HepG2 (cell line): ENCODE measurements around the gene FXN. TPM values are rescaled to one million over a fixed set of nuclear protein-coding genes. Genes with fewer than 3 reads are reported as not detected.

Source experiments
- DZIP1 ChIP-seq: sonication (generic); formaldehyde crosslinking; IDR thresholded peaks from 2 replicates; pipeline ENCODE4 v1.5.0; 2020; ENCODE audit warnings: mild to moderate bottlenecking, missing genetic modification reagents
- GPBP1L1 ChIP-seq: sonication (generic); formaldehyde crosslinking; IDR thresholded peaks from 2 replicates; pipeline ENCODE4 v1.5.0; 2020; ENCODE audit warnings: mild to moderate bottlenecking, missing genetic modification reagents
- KIAA2018 ChIP-seq: sonication (generic); formaldehyde crosslinking; IDR thresholded peaks from 2 replicates; pipeline ENCODE4 v1.5.0; 2020; ENCODE audit warnings: mild to moderate bottlenecking, missing genetic modification reagents, borderline replicate concordance
- MIXL1 ChIP-seq: IDR thresholded peaks from 2 replicates; pipeline ENCODE4 v1.6.1; 2016
- REL ChIP-seq: sonication (generic); formaldehyde crosslinking; conservative IDR thresholded peaks from 2 replicates; pipeline ENCODE4 v1.8.0; 2022; ENCODE audit warnings: mild to moderate bottlenecking, missing genetic modification reagents, moderate library complexity
- SMAD3 ChIP-seq: sonication (generic); formaldehyde crosslinking; IDR thresholded peaks from 2 replicates; pipeline ENCODE4 v1.4.0; 2020; ENCODE audit warnings: missing genetic modification reagents
- UBTF ChIP-seq: sonication (generic); formaldehyde crosslinking; IDR thresholded peaks from 2 replicates; pipeline ENCODE4 v1.4.0; 2020; ENCODE audit warnings: mild to moderate bottlenecking, missing genetic modification reagents
- ZHX1 ChIP-seq: sonication (generic); formaldehyde crosslinking; IDR thresholded peaks from 2 replicates; pipeline ENCODE4 v1.8.1; 2022; ENCODE audit warnings: low read depth, mild to moderate bottlenecking, missing genetic modification reagents
- ZNF3 ChIP-seq: IDR thresholded peaks from 2 replicates; pipeline ENCODE4 v1.7.0; 2017; ENCODE audit warnings: inconsistent platforms
- ZNF660 ChIP-seq: sonication (generic); formaldehyde crosslinking; IDR thresholded peaks from 2 replicates; pipeline ENCODE4 v1.5.1; 2020; ENCODE audit warnings: mild to moderate bottlenecking, low read depth, missing genetic modification reagents, borderline replicate concordance
- polyA plus RNA-seq, 8 experiments: library from polyadenylated mRNA; depleted of rRNA in 3 of 8; stranded (reverse) in 7 of 8; unstranded in 1 of 8; fragments of >200 nt; fragmentation: Illumina TruSeq in 4 of 8; extraction: Trizol in 4 of 8; gene quantifications; 2 replicates each; pipeline versions ENCODE4 v1.2.1 to v1.2.3, GENCODE V29; 2011 to 2016; ENCODE audit warnings: low read depth in 4 of 8, missing spikeins in 1 of 8, mixed read lengths in 1 of 8; ENCODE audit not compliant: insufficient read depth in 1 of 8
- total RNA-seq, 5 experiments: library from RNA; depleted of rRNA; stranded (reverse); fragments of >200 nt; fragmentation: Illumina TruSeq; extraction: Trizol; gene quantifications; 2 replicates each; pipeline ENCODE4 v1.2.3, GENCODE V29; 2016; ENCODE audit warnings: low read depth in 1 of 5

Gene FXN
- total and polyA plus RNA-seq, 2 of the 13 experiments (the other 11 are each of a cell fraction or from before 2014, with no cell fraction given): 24.1 to 26.0 TPM

- TF ChIP-seq KIAA2018 (CRISPR knock-in tag): no peak
- no peak for TF ChIP-seq GPBP1L1 (CRISPR knock-in tag)
- no peak for TF ChIP-seq ZNF3 (CRISPR knock-in tag)
- TF ChIP-seq SMAD3 (CRISPR knock-in tag): peak; percentile 43; the same call in 1 of the 2 replicates
- TF ChIP-seq ZHX1 (CRISPR knock-in tag): no peak
- TF ChIP-seq MIXL1 (CRISPR knock-in tag): no peak; the same call in 1 of the 2 replicates
- TF ChIP-seq REL (CRISPR knock-in tag): no peak
- TF ChIP-seq UBTF (CRISPR knock-in tag): peak; percentile 69
- no peak for TF ChIP-seq ZNF660
- no peak for TF ChIP-seq DZIP1 (CRISPR knock-in tag)
These were observed 85.0 kb downstream of the FXN start (continued) for GRCh38 chr9:69120380-69121154.
